Ureter (tissue), 1 donor: ENCODE results near the gene ACBD6. TPM values are rescaled to one million over a fixed set of nuclear protein-coding genes. Genes with fewer than 3 reads are reported as not detected.

Experiments
- DNase-seq: peaks from one replicate; pipeline ENCODE4 v3.0.0-alpha.2; 2020; ENCODE audit warnings: low spot score
- total RNA-seq: library from RNA; stranded (reverse); gene quantifications from one replicate; pipeline ENCODE4 v1.2.4, GENCODE V29; 2023
- donor health status: DM: yes; HTN: yes; CAD: no.

Gene ACBD6
- total RNA-seq, 1 donor from 2014 or later = 48.2 TPM

DNA sequence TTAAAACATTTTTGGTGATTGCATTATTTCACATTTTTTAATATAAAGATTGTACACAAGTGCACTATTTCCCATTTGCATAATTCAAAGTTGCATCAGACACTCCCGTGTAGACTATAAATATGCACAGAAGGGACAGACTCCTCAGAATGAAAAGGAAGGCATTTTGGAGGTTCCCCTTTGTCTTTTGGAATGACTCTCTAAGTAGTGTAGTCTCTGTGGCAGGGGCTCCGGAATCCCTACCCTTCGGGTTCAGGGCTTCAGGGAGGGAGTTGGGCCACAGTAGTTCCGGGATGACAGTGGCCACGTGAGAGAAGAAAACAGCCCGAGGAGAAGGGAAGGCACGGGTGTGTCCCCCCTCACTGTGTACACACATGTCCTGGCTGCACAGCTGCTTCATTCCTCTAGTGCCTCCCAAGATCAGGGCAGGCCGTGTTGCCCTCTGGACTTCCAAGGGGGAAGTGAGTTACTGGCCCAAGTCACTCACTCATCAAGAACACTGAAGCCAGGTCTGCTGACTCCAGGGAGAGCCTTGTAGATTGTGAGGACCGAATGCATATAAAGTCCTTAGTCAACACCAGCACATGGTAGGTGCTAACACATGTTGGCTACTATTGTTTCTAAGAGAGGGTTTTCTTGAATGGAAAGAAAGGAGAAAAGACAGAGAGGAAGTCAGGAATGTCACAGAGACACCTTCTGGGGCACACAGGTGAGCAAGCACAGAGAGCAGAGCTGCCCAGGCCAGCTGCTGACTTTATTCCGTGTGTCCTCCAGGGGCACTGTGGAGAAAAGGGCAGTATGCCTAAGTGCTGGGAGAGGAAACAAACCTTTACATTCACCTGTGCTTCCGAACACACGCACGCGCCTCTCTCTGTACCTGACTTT is 232.5 kb downstream of the ACBD6 start:
- DNase-seq = peak; percentile 36

DNA sequence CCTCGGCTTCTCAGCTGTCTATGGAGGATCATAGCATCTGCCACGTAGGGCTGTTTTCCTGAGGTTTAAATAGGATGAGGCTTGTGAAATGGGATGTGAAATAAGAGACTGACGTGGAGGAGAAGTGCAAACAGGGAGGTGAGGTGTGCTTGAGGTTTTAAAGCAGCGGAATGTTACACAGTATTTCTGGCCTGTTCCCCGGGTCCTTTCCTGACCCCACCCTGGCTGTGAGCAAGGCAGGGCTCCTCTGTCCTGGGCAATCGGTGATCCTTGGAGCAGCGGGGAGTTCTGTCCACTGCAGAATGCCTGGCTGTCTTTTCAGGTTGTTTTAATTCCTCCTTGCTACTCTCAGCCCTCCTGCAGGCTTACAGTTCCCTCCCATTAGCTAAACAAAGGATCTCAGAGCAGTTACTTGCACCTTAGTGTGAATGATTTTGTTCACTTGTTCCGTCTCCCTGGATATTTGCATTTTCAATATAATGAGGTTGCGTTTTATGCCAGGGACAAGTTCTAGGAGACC is 233.8 kb downstream of the ACBD6 start:
- DNase-seq = peak; percentile 19

DNA sequence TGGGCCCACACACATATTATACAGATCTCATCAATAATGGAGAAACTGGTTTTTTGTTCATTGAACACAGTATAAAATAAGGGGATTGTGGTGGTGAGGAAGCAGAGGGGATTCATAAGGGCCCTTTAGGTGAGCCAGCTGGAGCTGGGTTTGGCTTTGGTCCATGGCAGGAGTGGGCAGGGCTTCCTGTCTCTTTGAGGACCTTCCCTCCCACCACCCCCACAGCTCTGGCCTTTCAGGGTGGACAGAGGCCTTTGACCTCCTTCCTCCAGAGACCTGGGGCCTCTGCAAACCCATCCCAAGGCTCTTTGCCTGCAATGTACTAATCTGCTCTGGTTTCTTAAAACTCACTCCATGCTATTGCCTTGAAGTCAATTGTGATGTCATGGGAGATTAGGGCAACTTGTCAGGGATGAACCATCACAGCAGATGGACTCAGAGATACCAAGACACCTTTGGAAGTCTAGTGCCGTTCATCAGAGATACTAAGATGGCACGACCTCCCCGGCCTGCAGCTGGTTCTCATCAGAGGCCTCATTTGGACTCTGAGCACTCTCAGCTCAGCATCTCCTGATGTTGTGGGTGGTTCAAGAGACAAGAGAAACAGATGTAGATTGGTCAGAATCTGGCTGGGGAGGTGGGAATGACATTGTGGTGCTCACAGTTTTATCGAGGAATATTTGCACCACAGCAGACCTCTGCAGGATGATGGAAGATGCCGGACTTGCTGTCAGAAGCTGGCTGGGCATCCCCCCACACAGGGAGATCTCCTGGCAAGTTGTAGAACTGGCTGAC is 234.4 kb downstream of the ACBD6 start:
- peak; percentile 20 for DNase-seq

DNA sequence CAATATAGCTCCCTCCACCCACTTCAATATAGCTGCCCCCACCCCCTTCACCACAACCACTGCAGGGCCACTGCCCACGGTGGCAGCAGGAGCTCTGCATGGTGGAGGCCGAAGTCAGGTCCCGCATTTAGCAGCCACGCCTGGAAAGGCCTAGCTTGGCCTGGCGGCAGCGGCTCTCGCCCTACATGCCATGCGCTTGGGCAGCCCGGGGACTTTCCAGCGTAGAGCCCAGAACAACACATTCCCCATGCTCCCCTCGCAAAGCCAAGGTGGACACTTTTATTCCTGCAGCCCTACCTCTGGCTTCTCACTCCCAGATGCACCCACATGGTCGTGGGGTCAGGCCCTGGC is 235.2 kb downstream of the ACBD6 start:
- peak; percentile 36 for DNase-seq

DNA sequence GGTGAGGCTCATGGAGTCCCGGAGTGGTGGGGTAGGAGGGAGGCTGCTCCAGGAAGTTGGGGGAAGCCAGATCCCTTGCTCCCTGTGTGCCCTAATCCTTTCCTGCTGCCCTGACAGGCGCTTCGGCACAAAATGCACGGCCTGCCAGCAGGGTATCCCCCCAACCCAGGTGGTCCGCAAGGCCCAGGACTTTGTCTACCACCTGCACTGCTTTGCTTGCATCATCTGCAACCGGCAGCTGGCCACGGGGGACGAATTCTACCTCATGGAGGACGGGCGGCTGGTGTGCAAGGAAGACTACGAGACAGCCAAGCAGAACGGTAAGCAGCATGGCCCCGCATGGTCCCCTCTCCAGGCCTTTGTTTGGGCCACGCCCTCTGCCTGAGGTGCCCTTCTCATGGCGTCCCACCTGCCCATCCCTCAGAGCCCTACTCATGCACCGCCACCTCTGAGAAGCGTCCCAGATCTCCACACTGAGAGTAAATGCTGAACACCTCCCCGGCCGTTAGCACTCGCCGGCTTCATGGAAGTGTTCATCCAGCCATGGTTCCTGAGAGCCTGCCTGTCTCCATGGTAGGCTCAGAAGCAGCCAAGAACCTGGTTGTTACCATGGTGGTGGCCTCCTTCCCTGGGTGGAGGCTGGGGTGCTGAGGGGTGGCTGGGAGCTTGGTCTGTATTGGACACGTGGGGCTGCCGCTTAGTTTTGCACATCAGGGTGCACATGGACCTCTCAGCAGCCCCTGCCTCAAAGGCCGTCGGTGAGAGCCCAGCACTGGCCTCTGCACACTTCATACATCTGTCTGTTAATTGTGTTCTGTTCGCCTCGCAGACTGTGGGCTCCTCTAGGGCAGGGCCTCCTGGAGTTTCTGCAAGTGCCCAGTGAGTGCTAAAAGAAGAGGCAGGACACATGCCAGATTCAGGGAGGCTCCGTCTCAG is 235.8 kb downstream of the ACBD6 start:
- peak; percentile 32 for DNase-seq

DNA sequence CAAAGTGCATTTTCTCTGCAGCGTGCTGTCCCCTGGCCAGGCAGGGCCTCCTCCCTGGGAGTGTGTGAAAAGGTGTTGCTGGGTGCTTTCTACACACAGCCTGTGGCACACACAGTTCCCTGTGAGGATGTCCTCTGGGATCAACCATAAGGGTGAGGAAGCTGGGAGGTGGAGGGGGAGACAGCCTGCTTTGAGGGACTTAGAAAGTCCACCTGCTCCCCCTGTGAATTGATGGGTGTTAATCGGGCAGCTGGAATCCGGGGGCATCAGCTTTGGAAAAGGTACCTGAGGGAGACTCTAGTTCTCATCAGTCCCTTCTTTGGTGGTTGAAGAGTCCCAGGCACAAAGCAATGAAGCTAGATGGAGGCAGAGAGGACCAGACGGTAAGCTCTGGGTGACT is 236.5 kb downstream of the ACBD6 start:
- peak; percentile 36 for DNase-seq

DNA sequence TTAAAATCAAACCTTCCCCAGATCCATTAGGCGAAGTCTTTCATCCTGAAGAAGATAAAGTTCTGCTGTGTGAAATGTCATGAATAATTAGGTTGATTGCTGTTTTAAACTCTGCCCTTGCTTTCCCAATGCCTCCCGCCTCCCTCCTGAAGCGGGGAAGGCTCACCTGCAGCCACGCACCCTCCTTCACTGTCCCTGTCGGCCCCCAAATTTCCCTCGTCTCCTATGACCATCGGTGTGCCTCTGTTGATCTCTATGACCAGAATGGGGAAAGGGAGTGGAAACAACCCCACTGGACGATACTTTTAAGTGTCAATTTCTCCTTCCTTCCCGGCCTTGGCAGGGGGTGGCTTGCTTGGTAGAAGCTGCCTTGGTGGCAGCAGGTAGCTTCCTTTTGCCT is 237.2 kb downstream of the ACBD6 start:
- DNase-seq = no peak

DNA sequence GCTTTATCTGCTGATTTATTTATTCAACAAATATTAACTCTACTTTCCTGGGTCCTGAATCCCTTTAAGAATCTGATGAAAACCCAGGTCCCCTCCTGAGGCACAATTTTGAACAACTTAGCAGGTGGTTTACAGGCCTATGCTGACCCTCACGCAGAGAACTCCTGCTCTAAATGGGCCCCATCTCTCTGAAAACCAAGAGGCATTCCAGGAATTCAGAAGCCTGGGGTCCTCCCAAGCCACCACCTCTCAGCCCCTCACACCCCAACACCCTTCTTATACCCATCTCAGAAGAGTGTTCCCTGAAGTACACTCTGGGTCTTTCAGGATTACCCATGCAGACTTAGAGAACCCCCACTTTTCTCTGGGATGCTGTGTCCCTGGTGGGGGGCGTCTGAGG is 237.8 kb downstream of the ACBD6 start:
- DNase-seq = no peak

DNA sequence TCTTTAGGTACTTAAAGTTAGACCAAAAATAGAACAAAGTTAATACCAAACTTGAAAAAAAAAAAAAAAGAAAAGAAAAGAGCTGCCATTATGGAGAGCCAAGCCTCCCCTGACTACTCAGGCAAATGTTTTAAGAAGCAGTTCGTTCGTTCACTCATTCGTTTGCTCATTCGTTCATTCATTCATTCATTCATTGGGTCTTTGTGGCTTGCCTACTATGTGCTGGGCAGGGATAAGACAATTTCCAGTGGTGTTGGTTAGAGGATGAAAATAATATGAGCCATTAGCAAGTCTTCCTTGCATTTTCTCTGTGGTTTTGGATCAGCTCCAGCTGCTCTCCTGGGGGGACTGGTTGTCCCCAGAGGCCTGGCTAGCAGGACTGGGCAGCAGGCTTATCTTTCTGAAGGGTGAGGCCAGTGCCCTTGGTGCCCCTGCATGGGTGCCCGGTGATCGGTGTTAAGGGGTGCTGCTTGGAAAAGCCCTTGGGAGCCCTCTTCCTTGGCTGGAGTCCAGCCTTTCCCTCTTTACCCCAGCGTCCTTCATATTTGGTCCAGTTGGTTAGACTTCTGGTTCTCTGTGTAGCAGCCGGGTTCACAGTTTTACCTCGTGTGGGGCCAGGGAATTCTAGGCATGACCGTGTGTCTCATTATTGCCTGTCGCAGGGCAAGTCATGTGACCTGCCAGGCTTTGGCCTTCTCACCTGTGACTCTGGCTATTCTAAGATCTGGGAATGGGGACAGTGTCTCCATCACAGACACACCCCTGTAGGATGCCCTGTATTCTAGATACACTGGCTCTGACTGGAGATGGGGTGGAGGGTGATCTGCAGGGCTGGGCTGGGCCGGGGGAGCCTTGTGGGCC is 239.5 kb downstream of the ACBD6 start:
- no peak for DNase-seq

DNA sequence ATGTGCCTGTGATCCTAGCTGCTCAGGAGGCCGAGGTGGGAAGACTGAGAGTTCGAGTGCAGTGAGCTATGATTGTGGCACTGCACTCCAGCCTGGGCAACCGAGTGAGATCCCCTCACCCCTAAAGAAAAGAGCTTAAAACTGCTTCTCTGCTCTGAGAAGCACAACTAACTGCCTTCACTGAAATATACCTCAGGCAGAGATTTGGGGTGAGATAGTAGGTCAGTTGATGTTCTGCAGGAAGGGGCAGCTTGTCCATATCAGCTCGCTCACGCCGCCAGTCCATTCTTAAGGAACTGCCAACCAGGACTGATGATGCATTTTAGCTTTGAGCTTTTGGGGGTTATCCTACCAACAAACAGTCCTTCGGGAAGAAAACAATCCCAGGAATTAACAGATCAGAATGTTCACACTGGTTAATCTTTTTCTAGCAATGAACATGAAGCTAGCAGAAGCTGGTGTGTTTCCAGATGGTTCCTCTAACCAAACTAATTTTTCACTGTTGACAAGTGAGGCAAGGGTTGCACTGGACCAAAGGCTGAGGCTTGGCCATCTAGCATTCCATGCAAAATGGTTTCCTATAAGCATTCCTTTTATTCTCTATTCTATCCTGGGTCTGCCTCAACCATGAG is 240.7 kb downstream of the ACBD6 start:
- DNase-seq = no peak

DNA sequence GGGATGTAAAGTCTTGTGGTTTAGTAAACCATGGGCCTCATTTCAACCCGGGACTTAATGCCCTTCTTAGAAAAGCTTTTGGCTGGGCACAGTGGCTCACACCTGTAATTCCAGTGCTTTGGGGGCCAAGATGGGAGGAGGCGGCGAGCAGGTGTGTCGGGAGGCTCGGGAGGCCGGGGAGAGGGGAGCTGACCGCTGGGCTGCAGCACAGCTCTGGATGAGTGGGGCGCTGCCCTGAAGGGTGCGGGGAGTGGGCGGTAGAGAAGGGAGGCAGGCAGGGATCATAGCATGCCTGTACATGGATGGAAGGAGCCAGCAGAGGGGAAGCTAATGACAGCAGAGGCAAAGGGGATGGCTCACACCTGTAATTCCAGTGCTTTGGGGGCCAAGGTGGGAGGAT is 241.3 kb downstream of the ACBD6 start:
- no peak for DNase-seq

DNA sequence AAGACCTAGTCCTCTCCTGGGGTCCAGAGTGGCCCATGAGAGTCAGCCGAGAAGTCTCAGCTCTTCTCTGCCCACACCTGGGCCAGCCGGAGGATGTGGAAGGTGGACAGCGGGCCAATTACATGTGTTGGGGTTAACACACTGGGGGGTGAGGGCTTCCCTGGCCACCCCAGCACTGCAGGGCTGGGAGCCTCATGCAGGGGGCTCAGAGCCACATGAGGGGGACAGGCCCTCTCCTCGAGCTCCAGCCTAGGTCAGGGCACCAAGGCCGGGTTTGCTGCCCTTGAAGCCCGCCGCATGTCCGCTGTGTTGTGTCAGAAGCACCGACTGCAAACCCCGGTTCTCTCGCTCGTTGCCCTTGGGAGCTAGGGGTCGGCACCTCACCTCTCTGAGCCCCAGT is 241.8 kb downstream of the ACBD6 start:
- DNase-seq = no peak

DNA sequence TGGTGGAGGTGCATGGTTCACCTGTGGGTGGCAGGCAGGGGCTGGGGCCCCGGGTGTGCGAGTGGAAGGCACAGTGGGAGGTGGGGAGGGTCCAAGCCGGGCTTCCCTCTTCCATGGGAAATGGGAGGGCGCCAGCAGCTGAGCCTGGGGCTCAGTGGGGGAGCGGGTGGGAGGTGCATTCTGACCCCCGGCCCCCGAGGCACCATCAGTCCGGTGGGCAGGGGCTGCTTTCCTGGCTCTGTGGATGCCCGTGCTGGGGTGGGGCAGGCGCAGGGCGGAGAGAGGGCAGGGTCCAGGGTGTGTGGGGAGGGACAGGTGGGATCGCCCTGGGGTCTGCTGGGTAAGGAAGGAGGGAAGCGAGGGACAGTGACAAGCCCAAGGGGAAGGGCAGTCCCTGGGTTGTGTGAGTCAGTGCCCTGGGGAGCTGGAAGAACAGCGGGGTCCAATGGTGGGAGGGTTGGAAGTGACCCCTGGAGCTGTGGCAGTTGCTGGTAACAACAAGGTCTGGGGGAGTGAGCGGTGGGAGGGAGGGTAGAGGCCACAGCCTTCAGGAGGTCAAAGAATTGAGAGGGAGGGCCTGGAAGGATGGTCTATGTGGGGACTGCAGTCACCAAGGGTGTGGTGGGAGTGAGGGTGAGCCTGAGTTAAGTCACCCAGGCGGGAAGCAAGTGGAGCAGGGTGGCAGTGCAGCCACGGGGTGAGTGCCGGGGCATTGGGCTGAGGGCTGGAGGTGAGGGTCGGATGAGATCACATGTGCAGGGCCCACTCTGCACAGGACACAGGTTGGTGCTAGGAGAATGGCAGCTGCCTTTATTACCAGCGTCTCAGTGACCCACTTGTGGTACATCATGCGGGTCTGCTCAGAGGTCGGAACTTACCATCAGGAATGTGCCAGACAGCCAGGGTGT is 242.7 kb downstream of the ACBD6 start:
- no peak for DNase-seq

DNA sequence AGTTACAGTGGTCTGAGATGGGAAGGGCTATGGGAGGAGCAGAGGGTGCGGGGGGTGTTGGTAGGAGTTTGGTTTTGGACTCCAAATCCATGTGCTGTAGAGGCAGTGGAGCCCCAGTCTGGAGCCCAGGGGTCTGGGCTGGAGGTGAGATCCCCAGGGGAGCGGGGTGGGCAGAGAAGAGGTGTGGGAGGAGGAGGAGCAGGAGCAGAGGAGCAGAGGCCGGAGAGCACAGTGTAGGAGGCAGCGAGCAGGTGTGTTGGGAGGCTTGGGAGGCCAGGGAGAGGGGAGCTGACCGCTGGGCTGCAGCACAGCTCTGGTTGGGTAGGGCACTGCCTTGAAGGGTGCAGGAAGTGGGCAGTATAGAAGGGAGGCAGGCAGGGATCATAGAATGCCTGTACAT is 243.4 kb downstream of the ACBD6 start:
- no peak for DNase-seq

DNA sequence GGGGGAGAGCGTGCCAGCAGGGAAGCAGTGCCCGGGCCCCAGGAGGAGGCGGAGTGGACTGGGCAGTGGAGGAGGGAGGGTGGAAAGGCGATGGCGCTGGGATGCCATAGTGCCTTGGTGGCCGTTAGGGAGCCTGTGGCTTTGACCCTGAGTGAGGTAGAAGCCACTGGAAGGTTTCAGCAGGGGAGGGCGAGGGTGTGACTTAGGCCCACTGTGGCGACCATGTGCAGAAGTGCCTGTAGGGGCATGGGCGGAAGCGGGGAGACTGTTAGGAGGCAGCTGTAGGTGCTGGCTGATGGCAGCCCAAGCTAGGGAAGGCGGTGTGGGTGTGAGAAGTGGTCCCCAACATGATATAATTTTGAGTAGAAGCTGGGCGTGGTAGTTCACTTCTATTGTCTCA is 244.1 kb downstream of the ACBD6 start:
- DNase-seq = no peak

DNA sequence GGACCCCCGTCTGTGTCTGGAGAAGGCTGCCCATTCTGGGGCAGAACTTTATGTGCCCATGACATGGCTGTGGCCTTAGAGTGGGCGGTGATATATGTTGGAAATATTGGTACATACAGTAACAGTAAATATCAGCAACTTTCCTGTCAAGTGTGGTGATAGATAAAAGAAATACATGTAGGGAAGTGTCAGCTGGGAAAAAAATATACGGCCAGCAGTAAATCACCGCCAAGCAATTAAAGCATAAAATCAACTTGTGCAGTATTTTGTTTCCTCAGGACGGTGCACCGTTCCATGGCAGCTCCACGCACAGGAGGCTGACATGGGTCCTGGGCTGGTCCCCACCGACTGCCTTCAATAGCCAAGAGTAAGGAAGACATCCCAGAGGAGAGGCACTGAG is 244.9 kb downstream of the ACBD6 start:
- DNase-seq = no peak

DNA sequence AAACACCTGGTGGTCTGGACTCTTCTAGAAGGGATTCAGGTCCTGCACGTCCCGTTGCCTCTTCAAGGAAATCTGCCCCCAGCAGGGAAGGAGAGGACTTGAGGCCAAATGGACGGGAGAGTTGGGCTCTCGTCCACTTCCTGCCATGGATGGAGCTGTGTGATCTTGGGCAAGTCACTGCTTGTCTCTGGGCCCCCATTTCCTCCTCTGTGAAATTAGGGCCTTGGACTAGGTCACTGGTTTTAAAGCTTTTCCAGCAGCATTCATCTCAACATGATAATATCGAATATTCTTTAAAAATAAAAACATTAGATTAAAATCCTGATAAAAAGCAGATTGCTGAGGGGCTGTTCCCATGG is 245.4 kb downstream of the ACBD6 start:
- DNase-seq = no peak

DNA sequence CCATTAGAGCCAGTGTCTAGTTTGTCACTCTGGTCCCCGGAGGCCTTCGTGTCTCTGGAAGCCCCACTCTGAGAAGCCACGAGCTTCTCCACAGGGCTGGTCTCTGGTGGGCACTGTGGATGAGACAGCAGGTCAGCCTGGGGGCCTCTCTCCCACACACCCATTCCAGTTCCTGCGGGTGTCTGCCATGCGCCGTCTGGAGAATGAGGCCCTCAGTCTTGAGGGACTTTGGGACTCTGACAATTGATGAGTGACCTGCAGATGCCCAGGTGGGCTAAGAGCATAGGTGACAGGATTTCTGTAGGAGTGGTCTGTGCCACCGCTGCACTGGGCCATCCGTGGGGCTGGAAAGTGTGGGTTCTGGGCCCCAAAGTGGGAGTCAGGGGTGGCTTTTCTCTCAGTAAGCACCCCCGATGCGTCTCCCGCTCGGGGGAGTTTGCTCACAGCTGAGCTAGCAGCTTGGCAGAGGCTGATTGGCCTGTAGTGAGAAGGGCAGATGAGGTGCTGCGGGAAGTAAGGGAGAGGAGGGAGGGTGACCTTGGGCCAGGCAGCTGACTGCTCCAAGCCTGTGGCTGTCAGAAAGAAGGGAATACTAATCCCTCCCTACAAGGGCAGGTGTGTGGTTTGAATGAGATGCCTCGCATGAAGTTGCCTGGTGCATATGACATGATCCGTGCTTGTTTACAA is 245.9 kb downstream of the ACBD6 start:
- no peak for DNase-seq
